SU-DHL-6 (cell line): ENCODE data around the gene SURF6.

Experiments
- CTCF ChIP-seq: fragments of 200-600 bp; sonication (generic); IDR thresholded peaks from one replicate; pipeline ENCODE4 v1.5.1; 2017; ENCODE audit warnings: antibody characterized with exemption, mild to moderate bottlenecking, low read length, moderate library complexity; ENCODE audit not compliant: insufficient read depth, poor library complexity, severe bottlenecking
- EZH2phosphoT487 ChIP-seq: fragments of 200-600 bp; sonication (generic), shearing (Covaris generic); conservative IDR thresholded peaks from 2 replicates; pipeline ENCODE4 v1.6.1; 2018; ENCODE audit warnings: mild to moderate bottlenecking, antibody characterized with exemption, low read length, moderate library complexity, mixed read lengths

GRCh38 chr9:133352635-133353340 is 16.8 kb upstream of the SURF6 start:
- TF ChIP-seq CTCF: no peak
- TF ChIP-seq EZH2phosphoT487: no peak
